ENCODE results near the gene NUDCD2.

DNA sequence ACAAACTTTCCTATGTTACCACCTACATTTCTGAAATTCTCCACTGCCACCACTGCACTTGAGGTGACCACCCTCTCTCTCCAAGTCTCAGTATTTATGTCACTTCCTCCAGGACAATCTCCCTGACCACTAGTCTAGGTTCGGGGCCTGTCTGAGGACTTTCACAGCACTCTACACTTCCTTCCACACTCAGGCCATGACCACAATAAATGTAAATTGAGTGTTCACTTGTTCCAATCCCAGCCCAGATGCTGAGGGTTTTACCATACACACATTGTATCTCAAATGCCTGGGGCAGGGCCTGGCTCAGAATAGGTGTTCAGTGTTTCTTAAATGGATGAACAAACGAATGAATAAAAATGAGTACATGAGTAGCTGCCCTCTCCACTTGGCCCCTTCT, 49.4 kb downstream of the NUDCD2 start:
- TF ChIP-seq BHLHE40 (IDR thresholded peaks at IDR 0.05; ENCODE audit: borderline replicate concordance) (no peak), L3MBTL2 (conservative IDR thresholded peaks at IDR 0.05) (no peak), SP1 (IDR thresholded peaks at IDR 0.05) (no peak), ARNT (IDR thresholded peaks at IDR 0.05) (no peak), HDGF (IDR thresholded peaks at IDR 0.05; ENCODE audit: borderline replicate concordance) (no peak)
